ENCODE data around the gene FBXL16. TPM values are rescaled to one million over a fixed set of nuclear protein-coding genes. Genes with fewer than 3 reads are reported as not detected.
A peak's percentile ranks its signal among the peaks of the same experiment; 100 is the strongest.

FBXL16 gene
- total and polyA plus RNA-seq, 2 of the 13 experiments (the other 11 are each of a cell fraction or from before 2014, with no cell fraction given): 0.22 to 2.0 TPM

DNA sequence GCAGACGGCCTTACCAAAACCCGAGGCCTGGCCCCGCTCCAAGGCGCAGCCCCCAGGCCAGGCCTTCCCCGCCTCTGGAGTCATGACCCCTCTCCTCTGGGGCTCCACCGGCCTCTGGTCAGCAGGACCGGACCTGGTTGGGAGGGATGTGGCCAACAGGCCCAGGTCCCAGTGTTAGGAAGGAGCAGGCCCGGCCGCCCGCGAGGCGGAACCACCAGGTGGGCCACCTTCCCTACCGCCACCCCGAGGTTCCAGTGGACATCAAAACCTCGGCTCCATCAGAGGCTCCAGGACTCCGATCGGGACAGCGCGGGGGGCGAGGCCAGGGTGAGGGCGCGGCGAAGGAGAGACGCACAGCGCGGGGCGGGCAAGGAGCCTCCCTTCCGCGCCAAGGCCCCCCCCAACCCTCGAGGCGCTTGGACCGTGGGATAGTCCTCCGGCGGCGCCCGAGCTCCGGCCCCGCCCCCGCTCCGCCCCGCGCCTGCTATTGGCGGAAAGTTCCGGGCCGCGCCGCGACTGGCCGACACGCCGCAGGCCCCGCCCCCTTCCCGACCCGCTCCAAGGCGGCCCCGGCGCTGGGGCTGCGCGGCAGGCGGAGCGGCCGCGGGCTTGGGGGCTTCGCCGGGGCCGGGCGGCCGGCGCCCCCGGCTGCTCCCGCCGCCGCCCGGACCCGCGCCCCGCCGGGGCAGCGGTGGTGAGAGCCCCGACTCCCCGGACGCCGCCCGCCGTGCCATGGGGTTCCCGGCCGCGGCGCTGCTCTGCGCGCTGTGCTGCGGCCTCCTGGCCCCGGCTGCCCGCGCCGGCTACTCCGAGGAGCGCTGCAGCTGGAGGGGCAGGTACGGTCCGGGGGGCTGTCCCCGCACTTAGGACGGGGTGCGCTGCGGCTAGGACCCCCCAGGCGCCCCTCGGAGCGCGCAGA, 9.2 kb upstream of the FBXL16 start, which contains the start of gene METRN (continued):
- TF ChIP-seq, protein P1, sequence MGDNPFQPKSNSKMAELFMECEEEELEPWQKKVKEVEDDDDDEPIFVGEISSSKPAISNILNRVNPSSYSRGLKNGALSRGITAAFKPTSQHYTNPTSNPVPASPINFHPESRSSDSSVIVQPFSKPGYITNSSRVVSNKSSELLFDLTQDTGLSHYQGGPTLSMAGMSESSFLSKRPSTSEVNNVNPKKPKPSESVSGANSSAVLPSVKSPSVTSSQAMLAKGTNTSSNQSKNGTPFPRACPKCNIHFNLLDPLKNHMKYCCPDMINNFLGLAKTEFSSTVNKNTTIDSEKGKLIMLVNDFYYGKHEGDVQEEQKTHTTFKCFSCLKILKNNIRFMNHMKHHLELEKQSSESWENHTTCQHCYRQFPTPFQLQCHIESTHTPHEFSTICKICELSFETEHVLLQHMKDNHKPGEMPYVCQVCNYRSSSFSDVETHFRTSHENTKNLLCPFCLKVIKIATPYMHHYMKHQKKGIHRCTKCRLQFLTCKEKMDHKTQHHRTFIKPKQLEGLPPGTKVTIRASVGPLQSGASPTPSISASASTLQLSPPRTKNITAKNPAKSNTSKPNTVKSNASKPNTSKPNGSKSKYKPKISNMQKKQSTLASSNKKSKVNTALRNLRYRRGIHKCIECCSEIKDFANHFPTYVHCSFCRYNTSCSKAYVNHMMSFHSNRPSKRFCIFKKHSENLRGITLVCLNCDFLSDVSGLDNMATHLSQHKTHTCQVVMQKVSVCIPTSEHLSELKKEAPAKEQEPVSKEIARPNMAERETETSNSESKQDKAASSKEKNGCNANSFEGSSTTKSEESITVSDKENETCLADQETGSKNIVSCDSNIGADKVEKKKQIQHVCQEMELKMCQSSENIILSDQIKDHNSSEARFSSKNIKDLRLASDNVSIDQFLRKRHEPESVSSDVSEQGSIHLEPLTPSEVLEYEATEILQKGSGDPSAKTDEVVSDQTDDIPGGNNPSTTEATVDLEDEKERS (CRISPR knock-in tag; IDR thresholded peaks at IDR 0.05): peak; percentile 45; the same call in 1 of the 2 replicates
- TF ChIP-seq, protein P2, sequence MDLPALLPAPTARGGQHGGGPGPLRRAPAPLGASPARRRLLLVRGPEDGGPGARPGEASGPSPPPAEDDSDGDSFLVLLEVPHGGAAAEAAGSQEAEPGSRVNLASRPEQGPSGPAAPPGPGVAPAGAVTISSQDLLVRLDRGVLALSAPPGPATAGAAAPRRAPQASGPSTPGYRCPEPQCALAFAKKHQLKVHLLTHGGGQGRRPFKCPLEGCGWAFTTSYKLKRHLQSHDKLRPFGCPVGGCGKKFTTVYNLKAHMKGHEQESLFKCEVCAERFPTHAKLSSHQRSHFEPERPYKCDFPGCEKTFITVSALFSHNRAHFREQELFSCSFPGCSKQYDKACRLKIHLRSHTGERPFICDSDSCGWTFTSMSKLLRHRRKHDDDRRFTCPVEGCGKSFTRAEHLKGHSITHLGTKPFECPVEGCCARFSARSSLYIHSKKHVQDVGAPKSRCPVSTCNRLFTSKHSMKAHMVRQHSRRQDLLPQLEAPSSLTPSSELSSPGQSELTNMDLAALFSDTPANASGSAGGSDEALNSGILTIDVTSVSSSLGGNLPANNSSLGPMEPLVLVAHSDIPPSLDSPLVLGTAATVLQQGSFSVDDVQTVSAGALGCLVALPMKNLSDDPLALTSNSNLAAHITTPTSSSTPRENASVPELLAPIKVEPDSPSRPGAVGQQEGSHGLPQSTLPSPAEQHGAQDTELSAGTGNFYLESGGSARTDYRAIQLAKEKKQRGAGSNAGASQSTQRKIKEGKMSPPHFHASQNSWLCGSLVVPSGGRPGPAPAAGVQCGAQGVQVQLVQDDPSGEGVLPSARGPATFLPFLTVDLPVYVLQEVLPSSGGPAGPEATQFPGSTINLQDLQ (CRISPR knock-in tag; IDR thresholded peaks at IDR 0.05): no peak
- TF ChIP-seq, protein P3, sequence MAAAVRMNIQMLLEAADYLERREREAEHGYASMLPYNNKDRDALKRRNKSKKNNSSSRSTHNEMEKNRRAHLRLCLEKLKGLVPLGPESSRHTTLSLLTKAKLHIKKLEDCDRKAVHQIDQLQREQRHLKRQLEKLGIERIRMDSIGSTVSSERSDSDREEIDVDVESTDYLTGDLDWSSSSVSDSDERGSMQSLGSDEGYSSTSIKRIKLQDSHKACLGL (CRISPR knock-in tag; IDR thresholded peaks at IDR 0.05): peak; percentile 28; the same call in 1 of the 2 replicates
- peak; percentile 46; the same call in 1 of the 2 replicates for TF ChIP-seq TBX2 (CRISPR knock-in tag; IDR thresholded peaks at IDR 0.05; ENCODE audit: borderline replicate concordance)
- TF ChIP-seq ZFX (CRISPR knock-in tag; IDR thresholded peaks at IDR 0.05; ENCODE audit: low read depth): peak; percentile 54; the same call in 1 of the 2 replicates
- TF ChIP-seq SNAPC2 (CRISPR knock-in tag; IDR thresholded peaks at IDR 0.05): 0 out of 2 replicates have a peak, but pooled peaks have one; percentile 44
- peak; percentile 47; the same call in 1 of the 2 replicates for TF ChIP-seq SP5 (CRISPR knock-in tag; IDR thresholded peaks at IDR 0.05; ENCODE audit: borderline replicate concordance, low read depth)
- peak; percentile 79 for TF ChIP-seq SP4 (CRISPR knock-in tag; IDR thresholded peaks at IDR 0.05)
- no peak for TF ChIP-seq TEF (CRISPR knock-in tag; IDR thresholded peaks at IDR 0.05)
- TF ChIP-seq RXRA (CRISPR knock-in tag; IDR thresholded peaks at IDR 0.05): peak; percentile 56; the same call in 1 of the 2 replicates
- TF ChIP-seq, protein P4, sequence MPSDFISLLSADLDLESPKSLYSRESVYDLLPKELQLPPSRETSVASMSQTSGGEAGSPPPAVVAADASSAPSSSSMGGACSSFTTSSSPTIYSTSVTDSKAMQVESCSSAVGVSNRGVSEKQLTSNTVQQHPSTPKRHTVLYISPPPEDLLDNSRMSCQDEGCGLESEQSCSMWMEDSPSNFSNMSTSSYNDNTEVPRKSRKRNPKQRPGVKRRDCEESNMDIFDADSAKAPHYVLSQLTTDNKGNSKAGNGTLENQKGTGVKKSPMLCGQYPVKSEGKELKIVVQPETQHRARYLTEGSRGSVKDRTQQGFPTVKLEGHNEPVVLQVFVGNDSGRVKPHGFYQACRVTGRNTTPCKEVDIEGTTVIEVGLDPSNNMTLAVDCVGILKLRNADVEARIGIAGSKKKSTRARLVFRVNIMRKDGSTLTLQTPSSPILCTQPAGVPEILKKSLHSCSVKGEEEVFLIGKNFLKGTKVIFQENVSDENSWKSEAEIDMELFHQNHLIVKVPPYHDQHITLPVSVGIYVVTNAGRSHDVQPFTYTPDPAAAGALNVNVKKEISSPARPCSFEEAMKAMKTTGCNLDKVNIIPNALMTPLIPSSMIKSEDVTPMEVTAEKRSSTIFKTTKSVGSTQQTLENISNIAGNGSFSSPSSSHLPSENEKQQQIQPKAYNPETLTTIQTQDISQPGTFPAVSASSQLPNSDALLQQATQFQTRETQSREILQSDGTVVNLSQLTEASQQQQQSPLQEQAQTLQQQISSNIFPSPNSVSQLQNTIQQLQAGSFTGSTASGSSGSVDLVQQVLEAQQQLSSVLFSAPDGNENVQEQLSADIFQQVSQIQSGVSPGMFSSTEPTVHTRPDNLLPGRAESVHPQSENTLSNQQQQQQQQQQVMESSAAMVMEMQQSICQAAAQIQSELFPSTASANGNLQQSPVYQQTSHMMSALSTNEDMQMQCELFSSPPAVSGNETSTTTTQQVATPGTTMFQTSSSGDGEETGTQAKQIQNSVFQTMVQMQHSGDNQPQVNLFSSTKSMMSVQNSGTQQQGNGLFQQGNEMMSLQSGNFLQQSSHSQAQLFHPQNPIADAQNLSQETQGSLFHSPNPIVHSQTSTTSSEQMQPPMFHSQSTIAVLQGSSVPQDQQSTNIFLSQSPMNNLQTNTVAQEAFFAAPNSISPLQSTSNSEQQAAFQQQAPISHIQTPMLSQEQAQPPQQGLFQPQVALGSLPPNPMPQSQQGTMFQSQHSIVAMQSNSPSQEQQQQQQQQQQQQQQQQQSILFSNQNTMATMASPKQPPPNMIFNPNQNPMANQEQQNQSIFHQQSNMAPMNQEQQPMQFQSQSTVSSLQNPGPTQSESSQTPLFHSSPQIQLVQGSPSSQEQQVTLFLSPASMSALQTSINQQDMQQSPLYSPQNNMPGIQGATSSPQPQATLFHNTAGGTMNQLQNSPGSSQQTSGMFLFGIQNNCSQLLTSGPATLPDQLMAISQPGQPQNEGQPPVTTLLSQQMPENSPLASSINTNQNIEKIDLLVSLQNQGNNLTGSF (CRISPR knock-in tag; IDR thresholded peaks at IDR 0.05): no peak
